HL-60/S4 treated with retinoic acid at 250 ng/mL for 4 days and 3 days (cell line): Measurements from ENCODE around the gene PHACTR1.

Experiments
- in situ Hi-C: fragments of 300-500 bp; cut with MboI; formaldehyde crosslinking; loops from 2 replicates; pipeline ENCODE4 v1.7.0; 2022; ENCODE audit warnings: low sequenced_read_pairs

The PHACTR1 gene

GRCh38 chr6:12844284-12845223 lies 128.0 kb downstream of the PHACTR1 start:
- in situ Hi-C loops = no loop called here

GRCh38 chr6:12845224-12846004 lies 128.8 kb downstream of the PHACTR1 start:
- in situ Hi-C loops = no loop called here

- in situ Hi-C loops = no loop called here
Measured at GRCh38 chr6:12848964-12849808, 132.6 kb downstream of the PHACTR1 start.

- in situ Hi-C loops = no loop called here
Measured at GRCh38 chr6:12849809-12850198, 133.2 kb downstream of the PHACTR1 start.

GRCh38 chr6:12851123-12851695 lies 134.6 kb downstream of the PHACTR1 start:
- in situ Hi-C loops = no loop called here

GRCh38 chr6:12861603-12862002 lies 145.0 kb downstream of the PHACTR1 start:
- in situ Hi-C loops = no loop called here

GRCh38 chr6:12865117-12865516 lies 148.6 kb downstream of the PHACTR1 start:
- in situ Hi-C loops = no loop called here

- in situ Hi-C loops = no loop called here
Measured at GRCh38 chr6:12865671-12866181, 149.2 kb downstream of the PHACTR1 start.

- in situ Hi-C loops = no loop called here
Measured at GRCh38 chr6:12866422-12867029, 150.0 kb downstream of the PHACTR1 start.

GRCh38 chr6:12869816-12870432 lies 153.4 kb downstream of the PHACTR1 start:
- in situ Hi-C loops = no loop called here

- in situ Hi-C loops = no loop called here
Measured at GRCh38 chr6:12873691-12874090, 157.1 kb downstream of the PHACTR1 start.

GRCh38 chr6:12875051-12875450 lies 158.5 kb downstream of the PHACTR1 start:
- in situ Hi-C loops = loop anchor here (25.0 kb wide), 1 partner anchor 1213 kb away; no protein-coding TSS in a partner anchor

GRCh38 chr6:12878741-12879140 lies 162.2 kb downstream of the PHACTR1 start:
- in situ Hi-C loops = loop anchor here (25.0 kb wide), 1 partner anchor 1216 kb away; no protein-coding TSS in a partner anchor

GRCh38 chr6:12882761-12883290 lies 166.3 kb downstream of the PHACTR1 start:
- in situ Hi-C loops = loop anchor here (25.0 kb wide), 1 partner anchor 1221 kb away; no protein-coding TSS in a partner anchor

GRCh38 chr6:12884983-12885382 lies 168.4 kb downstream of the PHACTR1 start:
- in situ Hi-C loops = loop anchor here (25.0 kb wide), 1 partner anchor 1223 kb away; no protein-coding TSS in a partner anchor

GRCh38 chr6:12886961-12887775 lies 170.6 kb downstream of the PHACTR1 start:
- in situ Hi-C loops = loop anchor here (25.0 kb wide), 1 partner anchor 1225 kb away; no protein-coding TSS in a partner anchor

- in situ Hi-C loops = loop anchor here (25.0 kb wide), 1 partner anchor 1228 kb away; no protein-coding TSS in a partner anchor
Measured at GRCh38 chr6:12890171-12890790, 173.7 kb downstream of the PHACTR1 start.
